GM11168 (cell line): ENCODE data around the gene PFKFB3.
"Not testable (repeated sequence)": the region's sequence is repeated elsewhere in the genome, so short reads cannot be mapped to it uniquely, and the experiment has no call there.

ENCODE experiments used
- in situ Hi-C: fragments of 300-500 bp; cut with MboI; formaldehyde crosslinking; loops from one replicate; pipeline ENCODE4 v1.12.0; 2022; ENCODE audit warnings: low sequenced_read_pairs; ENCODE audit not compliant: unreplicated experiment

Gene PFKFB3

GRCh38 chr10:6176691-6177231 is 26.0 kb upstream of the PFKFB3 start:
- in situ Hi-C loops = no loop called here

DNA sequence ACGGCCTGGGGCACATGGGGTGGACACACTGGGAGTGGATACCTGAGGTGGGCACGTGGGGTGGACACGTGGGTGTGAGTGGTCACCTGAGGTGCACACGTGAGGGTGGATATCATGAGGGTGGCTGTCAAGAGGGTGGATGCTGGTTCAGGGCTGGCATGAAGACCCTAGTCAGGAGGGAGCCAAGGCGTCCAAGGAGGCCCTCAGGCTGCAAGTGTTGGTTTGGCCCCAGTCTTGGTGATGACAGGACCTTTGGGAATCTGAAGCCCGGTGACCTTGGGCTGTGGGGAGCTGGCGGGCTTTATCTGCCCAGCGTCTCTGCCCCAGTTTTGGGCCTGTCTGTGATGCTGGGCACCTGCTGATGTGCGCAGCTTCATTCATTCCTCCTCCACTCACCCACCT is 24.9 kb upstream of the PFKFB3 start:
- in situ Hi-C loops = no loop called here

GRCh38 chr10:6178581-6178980 is 24.2 kb upstream of the PFKFB3 start:
- in situ Hi-C loops = no loop called here

DNA sequence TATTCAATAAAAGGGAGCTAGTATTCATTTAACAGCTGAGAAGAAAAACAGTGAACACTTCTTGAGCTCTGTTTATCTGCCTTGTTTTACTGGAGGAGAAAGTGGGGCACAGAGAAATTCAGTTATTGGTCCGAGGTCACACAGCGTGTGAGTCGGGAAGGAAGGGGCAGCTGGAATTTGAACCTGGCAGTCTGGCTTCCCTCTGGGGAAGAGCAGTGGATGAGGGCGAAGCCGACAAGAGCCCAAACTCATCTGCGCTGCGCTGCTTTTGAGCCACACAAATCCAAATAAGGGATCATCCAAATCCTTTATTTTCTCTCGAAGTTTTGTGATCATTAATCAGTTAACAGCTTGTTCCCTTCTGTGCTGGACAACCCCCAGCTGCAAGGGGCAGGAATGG is 23.7 kb upstream of the PFKFB3 start:
- in situ Hi-C loops = no loop called here

GRCh38 chr10:6180480-6181110 is 22.1 kb upstream of the PFKFB3 start:
- in situ Hi-C loops = no loop called here

GRCh38 chr10:6181249-6181648 is 21.5 kb upstream of the PFKFB3 start:
- in situ Hi-C loops = no loop called here

DNA sequence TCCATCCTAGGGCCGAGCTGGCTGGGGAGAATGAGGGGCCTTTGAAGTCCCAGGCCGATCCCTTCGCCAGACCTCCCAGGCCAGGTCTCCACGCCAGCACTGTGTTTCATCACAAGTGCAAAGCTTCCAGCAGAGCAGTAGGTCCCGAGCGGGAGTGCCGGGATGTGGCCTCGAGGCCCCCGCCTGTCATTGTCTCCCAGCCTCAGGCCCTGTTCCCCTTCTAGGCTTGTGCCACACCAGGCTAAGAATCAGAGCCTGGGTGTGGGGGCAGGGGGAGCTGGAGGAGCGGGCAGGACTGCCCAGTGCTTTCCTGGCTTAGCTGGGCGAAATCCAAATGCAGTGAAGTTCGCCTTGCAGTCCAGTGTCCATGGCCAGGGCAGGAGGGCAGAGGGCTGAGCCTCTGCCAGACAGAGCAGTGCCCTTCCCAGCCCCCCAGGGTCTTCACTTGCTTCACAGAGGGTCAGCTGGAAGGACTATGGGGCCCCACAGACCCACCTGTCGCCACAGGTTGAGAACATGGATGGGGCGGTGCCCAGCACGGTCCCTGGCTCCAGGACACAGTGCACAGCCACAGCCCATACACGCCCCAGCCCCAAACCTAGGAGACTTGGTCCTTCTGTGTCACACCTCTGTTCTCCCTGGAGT is 20.2 kb upstream of the PFKFB3 start:
- in situ Hi-C loops = no loop called here

DNA sequence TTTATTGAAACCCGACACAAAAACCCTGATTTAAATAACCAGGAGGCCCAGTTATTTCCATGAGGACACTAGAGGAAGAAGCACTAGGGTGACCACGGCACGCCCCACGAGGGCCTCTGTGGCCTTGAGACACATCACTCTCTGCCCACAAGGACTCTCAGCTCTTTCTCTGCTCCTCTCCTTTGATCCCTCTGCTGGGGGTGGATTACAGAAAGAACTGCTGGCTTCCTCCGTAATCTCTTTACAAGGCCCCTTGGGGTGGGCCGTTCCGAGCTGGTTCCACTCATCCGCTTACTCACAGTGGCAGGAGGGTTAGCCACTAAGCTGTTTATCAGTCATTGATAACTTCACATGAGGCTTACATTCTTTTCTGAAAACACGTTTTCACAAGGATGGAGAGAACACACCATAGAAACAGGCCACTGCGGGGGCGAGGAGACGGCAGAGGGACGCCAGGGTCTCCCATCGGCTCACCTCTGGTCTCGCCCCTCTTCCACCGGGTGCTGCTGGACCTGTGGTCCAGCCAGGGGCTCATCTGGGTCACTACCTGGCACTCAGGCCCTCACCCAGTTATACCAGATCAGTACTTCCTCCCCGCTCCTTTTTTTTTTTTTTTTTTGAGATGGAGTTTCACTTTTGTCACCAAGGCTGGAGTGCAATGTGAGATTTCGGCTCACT is 17.6 kb upstream of the PFKFB3 start:
- in situ Hi-C loops = no loop called here

DNA sequence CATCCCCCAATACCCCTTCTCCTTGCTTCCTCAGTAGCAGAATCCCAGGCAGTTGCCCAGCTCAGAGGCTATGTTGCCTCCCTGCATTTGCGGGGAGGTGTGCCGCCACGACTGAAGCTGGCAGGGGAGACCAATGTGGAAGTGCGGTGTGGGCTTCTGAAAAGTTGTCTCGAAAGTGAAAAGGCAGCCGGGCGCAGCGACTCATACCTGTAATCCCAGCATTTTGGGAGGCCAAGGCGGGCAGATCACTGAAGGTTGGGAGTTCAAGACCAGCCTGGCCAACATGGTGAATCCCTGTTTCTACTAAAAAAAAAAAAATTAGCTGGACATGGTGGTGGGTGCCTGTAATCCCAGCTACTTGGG is 15.9 kb upstream of the PFKFB3 start:
- in situ Hi-C loops = no loop called here

- in situ Hi-C loops = no loop called here
Measured at GRCh38 chr10:6187278-6187677, 15.5 kb upstream of the PFKFB3 start.

DNA sequence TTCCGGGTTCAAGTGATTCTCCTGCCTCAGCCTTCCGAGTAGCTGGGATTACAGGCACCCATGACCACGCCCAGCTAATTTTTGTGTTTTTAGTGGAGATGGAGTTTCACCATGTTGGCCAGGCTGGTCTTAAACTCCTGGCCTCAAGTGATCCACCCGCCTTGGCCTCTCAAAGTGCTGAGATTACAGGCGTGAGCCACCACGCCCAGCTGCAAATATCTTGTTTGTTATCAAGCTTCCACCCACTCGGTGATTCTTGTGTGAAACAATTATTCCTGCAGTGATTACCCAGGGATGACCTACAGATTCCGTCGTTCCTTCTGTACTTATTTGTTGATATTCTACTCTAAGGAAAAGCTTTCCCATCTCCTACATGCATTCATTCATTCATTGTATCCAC is 12.7 kb upstream of the PFKFB3 start:
- in situ Hi-C loops = not testable (repeated sequence)

- in situ Hi-C loops = no loop called here
Measured at GRCh38 chr10:6191147-6191546, 11.6 kb upstream of the PFKFB3 start.

GRCh38 chr10:6191569-6191968 is 11.2 kb upstream of the PFKFB3 start:
- in situ Hi-C loops = no loop called here

- in situ Hi-C loops = not testable (repeated sequence)
Measured at GRCh38 chr10:6193342-6193741, 9.4 kb upstream of the PFKFB3 start.

DNA sequence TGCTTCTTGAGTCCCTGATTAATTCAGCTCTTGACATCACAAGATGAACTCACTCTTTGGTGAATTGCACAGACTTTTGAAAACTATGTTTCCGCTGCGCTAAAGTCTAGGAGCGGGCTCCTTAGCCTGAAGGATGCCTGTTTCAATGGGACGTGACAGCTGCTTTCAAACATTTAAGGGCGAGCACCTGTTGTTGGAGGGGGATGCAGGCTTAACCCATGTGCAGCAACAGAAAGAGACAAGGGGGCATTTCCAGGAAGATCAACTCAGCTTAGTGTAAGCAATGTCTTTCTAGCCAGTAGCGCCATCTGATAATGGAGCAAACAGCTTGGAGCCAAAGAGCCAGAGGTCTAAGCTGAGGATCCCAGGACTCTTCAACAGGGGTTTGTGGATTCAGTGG is 8.4 kb upstream of the PFKFB3 start:
- in situ Hi-C loops = no loop called here

DNA sequence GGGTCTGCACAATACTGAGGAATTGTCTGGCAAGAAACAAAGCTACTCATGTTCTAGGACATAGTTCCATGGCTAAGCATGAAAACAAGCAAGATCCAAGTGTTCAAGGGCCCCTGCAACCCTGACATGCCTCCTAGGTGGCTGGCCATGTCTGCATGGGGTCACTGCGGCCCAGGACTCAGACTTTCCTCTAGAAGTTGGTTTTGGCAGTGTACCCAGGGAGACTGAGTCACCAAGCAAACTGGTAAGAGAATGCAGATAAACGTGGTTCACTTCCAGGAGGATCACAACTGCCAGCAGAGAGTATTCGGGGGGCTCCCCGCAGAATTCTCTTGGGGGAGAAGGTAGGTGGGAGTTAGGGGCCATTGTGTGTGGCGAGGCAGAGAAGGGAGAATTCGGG is 7.4 kb upstream of the PFKFB3 start:
- in situ Hi-C loops = no loop called here

GRCh38 chr10:6195846-6196245 is 6.9 kb upstream of the PFKFB3 start:
- in situ Hi-C loops = no loop called here

DNA sequence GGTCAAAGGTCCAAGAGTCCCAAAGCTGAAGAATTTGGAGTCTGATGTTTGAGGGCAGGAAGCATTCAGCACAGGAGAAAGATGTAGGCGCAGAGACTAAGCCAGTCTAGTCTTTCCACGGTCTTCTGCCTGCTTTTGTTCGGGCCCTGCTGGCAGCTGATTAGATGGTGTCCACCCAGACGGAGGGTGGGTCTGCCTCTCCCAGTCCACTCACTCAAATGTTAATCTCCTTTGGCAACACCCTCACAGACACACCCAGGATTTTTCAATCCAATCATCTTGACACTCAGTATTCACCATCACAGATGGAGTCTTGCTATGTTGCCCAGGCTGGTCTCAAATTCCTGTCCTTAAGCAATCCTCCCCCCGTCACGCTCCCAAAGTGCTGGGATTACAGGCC is 6.2 kb upstream of the PFKFB3 start:
- in situ Hi-C loops = not testable (repeated sequence)

DNA sequence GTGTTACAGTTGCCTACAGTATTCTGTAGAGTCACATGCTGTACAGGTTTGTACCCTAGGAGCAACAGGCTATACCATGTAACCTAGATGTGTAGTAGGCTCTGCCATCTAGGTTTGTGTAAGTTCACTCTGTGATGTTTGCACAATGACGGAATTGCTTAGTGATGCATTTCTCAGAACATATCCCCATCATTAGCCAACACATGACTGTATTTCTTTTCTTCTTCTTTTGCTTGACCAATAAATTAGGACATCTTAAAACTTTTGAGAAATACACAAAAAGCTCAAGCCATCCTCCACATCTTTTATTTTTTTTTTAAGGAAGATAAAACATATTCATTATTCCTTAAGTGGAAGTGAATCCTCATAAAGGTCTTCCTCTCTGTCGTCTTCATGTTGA is 5.4 kb upstream of the PFKFB3 start:
- in situ Hi-C loops = no loop called here

- in situ Hi-C loops = no loop called here
Measured at GRCh38 chr10:6198171-6198570, 4.6 kb upstream of the PFKFB3 start.

GRCh38 chr10:6199131-6199733 is 3.5 kb upstream of the PFKFB3 start:
- in situ Hi-C loops = no loop called here
